IPS-18c (cell line): ENCODE results near the gene EPHA10.
"Not testable (repeated sequence)": the region's sequence is repeated elsewhere in the genome, so short reads cannot be mapped to it uniquely, and the experiment has no call there.

Source experiments
- H3K4me3 ChIP-seq: 2 replicates; pipeline ENCODE4 v1.7.0; 2013; ENCODE audit warnings: low read depth, mild to moderate bottlenecking, low read length, moderate library complexity; ENCODE audit not compliant: insufficient read depth
- H3K9me3 ChIP-seq: one replicate; pipeline ENCODE4 v1.6.1; 2013; ENCODE audit warnings: mild to moderate bottlenecking, low read length, moderate library complexity; ENCODE audit not compliant: control insufficient read depth, insufficient read depth

The EPHA10 gene

GRCh38 chr1:37782491-37782890 lies 17.6 kb upstream of the EPHA10 start:
- H3K9me3 ChIP-seq = no peaks in the 10 kb centered on the region
- H3K4me3 ChIP-seq = no peak overlapping the region

DNA sequence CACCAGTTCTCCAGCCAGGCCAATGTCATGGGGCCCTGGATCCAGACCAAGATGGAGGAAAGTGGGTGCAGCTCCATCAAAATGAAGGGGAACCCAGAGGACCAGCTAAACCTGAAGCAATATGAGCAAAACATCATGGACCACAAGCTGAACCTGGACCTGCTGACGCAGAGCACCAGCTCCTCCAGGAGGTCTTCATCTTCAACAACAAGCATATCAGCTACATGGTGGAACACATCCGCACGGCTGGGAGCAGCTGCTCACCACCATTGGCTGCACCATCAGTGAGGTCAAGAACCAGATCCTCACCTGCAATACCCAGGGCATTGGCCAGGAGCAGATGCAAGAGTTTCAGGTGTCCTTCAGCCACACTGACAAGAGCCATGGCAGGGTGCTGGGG lies 13.7 kb upstream of the EPHA10 start:
- Histone ChIP-seq H3K9me3 (no peaks in the 10 kb centered on the region), H3K4me3 (no peak overlapping the region)

DNA sequence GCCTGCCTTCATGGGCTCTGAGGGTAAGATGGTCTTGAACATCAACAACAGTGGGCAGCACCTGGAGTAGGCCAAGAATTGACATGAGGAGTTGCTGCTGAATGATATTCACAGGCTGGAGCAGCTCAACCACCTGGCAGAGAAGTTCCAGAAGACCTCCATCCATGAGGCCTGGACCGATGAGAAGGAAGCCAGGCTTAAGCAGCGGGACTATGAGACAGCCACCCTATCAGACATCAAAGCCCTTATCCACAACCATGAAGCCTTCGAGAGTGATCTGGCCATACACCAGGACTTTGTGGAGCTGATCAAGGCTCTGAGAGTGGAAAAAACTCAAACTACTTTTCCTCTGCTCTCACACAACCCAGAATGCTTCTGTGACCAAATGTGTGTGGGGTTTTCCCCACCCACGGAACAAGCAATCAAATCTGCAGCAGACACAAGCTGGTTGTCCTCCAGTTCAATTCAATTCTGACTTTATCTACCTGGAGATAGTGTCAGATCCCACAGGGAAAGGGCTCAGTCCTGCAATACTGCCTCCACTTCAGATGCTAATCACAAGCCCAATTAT lies 12.1 kb upstream of the EPHA10 start:
- Histone ChIP-seq H3K4me3 (no peak overlapping the region), H3K9me3 (no peaks in the 10 kb centered on the region)

DNA sequence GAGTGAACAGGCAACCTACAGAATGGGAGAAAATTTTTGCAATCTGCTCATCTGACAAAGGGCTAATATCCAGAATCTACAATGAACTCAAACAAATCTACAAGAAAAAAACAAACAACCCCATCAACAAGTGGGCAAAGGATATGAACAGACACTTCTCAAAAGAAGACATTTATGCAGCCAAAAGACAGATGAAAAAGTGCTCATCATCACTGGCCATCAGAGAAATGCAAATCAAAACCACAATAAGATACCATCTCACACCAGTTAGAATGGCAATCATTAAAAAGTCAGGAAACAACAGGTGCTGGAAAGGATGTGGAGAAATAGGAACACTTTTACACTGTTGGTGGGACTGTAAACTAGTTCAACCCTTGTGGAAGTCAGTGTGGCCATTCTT lies 6.5 kb upstream of the EPHA10 start:
- not testable (repeated sequence) for H3K9me3 ChIP-seq, H3K4me3 ChIP-seq

DNA sequence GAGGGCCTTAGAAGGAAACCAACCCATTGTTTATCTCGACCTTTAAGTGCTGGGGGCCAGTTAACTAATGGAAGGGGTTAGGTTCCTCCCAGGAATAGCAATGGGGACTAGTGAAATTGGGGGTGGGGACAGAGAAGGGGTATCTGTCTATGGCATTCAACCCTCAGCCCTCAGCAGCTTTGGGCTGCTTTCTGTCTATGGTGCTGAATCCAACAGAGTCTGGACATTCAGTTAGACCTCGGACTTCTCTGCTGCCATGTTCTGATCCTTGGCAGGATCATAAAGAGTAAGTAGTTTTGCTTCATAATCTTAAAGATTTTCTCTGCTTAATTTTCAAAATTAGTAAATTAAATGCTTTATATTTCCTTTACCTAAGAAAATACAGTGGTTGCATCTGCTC lies 2.6 kb upstream of the EPHA10 start:
- Histone ChIP-seq H3K9me3 (no peaks in the 10 kb centered on the region), H3K4me3 (no peak overlapping the region)

GRCh38 chr1:37765916-37766664 lies 1.2 kb upstream of the EPHA10 start:
- Histone ChIP-seq H3K9me3 (no peaks in the 10 kb centered on the region), H3K4me3 (peak overlapping the region; percentile 42)

DNA sequence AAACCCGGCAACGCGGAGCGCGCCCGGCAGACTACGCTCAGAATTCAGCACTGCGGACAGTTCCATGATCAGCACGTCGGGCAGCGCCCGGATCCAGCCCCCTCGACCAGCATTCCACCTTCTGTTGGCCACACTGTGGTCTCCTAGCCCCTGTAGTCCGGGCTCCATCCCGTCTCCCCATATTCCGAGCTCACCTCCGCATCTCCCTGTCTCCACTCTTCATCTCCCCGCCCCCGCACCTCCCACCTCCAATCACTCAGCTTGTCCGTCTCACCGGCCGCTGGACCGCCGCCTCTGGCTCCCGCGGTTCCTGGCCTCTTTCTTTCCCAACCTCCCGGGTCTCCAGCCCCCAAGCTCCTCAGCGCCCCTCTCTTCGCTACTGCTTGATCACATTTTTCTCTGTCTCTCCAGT lies 500 bp downstream of the EPHA10 start:
- Histone ChIP-seq H3K4me3 (0 out of 2 replicates have a peak overlapping the region, but pooled peaks have one; percentile 42), H3K9me3 (no peaks in the 10 kb centered on the region)

- no peaks in the 10 kb centered on the region for H3K9me3 ChIP-seq
- no peak overlapping the region for H3K4me3 ChIP-seq
Observed at GRCh38 chr1:37763791-37764413, 1.0 kb downstream of the EPHA10 start.

DNA sequence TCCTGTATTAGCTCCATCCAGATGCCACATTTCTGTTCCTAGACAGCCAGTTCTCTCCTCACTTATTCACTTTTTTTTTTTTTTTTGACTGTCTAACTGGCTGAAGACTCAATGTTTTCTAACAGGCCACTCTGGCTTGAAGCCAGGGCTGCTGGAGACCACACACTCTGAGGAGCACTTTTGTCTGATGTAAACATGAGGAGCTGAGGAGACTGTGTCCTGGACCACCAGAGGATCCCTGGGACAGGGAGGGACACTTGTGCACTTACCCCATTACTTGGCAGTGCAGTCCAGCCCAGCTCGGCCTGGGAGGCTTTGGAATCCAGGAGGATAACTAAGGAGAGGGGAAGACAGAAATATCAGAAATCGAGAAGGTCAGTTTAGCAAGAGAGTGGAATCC lies 2.4 kb downstream of the EPHA10 start:
- H3K4me3 ChIP-seq = no peak overlapping the region
- H3K9me3 ChIP-seq = no peaks in the 10 kb centered on the region

GRCh38 chr1:37761416-37762095 lies 3.4 kb downstream of the EPHA10 start:
- no peak overlapping the region for H3K4me3 ChIP-seq
- H3K9me3 ChIP-seq = no peaks in the 10 kb centered on the region

- H3K4me3 ChIP-seq = no peak overlapping the region
- H3K9me3 ChIP-seq = no peaks in the 10 kb centered on the region
Observed at GRCh38 chr1:37759451-37759850, 5.5 kb downstream of the EPHA10 start.

DNA sequence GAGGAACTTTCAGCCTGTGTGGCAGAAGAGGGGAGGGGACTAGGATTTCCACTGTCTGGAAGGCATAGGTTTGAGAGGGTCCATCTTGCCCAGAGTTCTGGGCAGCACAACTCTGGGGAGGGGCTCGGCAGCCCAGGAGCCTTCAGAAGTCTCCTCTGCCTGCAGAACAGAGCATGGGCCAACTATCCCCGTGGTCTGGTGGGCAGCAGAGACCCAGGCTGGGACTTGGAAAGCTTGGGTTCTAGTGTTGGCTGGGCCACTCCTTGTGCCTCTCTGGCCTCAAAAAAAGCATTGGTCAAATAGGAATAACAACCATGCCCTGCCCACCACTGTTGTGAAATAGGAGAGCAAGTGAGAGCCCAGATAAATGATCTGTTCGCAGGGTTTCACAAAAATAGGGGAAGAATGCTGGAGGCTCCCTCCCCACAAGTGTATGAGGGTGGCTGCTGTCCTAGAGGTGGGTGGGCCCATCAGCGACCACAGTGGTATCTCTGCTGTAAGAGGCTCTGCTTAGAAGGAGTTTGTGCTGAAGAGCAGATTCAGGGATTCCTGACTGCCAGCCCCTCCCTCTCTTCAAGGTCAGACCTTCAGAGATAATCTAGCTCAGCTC lies 8.9 kb downstream of the EPHA10 start:
- peaks cover 3% of the 10 kb centered on the region for H3K9me3 ChIP-seq
- H3K4me3 ChIP-seq = no peak overlapping the region

DNA sequence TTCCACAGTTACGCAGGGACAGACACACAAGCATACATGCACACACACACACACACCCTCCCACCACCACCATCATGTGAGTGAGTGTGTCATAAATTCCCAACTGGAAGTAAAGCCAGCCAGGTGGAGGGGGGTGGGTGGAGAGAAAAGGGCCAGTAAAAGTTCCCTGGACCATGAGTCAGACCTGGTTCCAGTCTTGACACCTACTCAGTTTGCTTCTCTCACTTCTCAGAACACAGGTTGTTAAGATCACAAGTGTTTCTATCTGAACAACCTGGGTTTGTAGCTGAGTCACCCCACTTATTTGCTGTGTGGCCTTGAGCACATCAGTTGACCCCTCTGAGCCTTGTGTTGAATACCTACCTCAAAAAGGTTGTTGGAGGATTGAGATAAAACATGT lies 9.6 kb downstream of the EPHA10 start:
- Histone ChIP-seq H3K4me3 (no peak overlapping the region), H3K9me3 (peaks cover 3% of the 10 kb centered on the region)

GRCh38 chr1:37753473-37754321 lies 11.2 kb downstream of the EPHA10 start:
- H3K4me3 ChIP-seq = peak overlapping the region; percentile 40
- H3K9me3 ChIP-seq = peaks cover 3% of the 10 kb centered on the region

DNA sequence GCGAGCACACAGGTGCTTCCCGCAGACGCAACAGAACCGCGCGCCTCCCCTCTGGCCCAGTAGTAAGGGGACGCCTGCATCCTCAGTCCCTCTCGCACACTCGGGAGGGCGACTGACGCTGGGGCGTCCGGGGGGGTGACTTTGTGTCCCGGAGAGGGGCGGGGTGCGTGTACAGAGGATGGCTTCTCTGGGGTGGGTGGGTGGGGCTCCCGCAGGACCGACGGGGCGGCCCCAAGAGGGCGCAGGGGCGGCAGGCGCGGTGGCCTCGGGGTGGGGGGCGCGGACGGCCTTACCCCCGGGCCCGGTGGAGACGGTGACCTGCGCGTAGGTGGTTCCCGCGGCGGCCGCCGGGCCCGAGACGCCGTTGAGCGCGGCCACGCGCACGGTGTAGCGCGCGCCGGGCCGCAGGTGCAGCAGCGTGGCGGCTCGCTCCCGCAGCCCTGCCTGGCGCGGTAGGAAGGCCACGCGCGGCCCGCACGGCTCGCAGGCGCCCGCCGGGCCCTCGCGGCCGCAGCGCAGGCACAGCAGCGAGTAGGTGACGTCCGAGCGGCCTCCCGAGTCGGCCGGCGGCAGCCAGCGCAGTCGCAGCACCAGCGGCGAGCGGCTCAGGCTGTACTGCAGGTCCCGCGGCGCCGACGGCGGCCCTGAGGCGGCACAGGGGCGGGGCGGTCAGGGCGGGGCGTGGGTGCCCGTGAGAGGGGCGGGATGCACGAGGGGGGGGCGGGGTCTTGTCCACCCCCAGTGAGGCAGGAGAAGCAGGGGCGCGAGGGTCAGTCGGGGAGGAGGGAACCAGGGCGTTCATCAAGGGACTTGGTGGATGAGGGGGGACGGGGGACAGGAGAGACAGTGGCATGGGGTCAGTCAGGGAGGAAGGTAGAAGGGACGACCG lies 12.1 kb downstream of the EPHA10 start:
- peaks cover 3% of the 10 kb centered on the region for H3K9me3 ChIP-seq
- peak overlapping the region; percentile 40 for H3K4me3 ChIP-seq

- Histone ChIP-seq H3K4me3 (peak overlapping the region; percentile 40; the same call in 1 of the 2 replicates), H3K9me3 (peaks cover 3% of the 10 kb centered on the region)
Observed at GRCh38 chr1:37752213-37752582, 12.7 kb downstream of the EPHA10 start.
